A549 (cell line): ENCODE measurements around the gene ARHGEF10L.

Experiments used
- CEBPB ChIP-seq, 2 experiments: fragments of >200 bp in 1 of 2; sonication (Bioruptor Twin) in 1 of 2; formaldehyde crosslinking in 1 of 2; IDR thresholded peaks; 2 replicates each; pipeline ENCODE4 v1.6.1; 2012 to 2016
- CTCF ChIP-seq: fragments of >200 bp; sonication (Bioruptor Twin); formaldehyde crosslinking; IDR thresholded peaks from 3 replicates; pipeline ENCODE4 v1.5.1; 2016
- EP300 ChIP-seq, 2 experiments: fragments of >200 bp; sonication (Bioruptor Twin); formaldehyde crosslinking; IDR thresholded peaks; 2 replicates in 1 of 2; 3 replicates in 1 of 2; pipeline ENCODE4 v1.6.1; 2016 to 2017
- GATA3 ChIP-seq: IDR thresholded peaks from 2 replicates; pipeline ENCODE4 v1.6.1; 2012; ENCODE audit warnings: borderline replicate concordance
- HES2 ChIP-seq: fragments of >200 bp; sonication (Bioruptor Twin); formaldehyde crosslinking; IDR thresholded peaks from 2 replicates; pipeline ENCODE4 v1.6.1; 2016
- MAX ChIP-seq: IDR thresholded peaks from 2 replicates; pipeline ENCODE4 v1.6.1; 2012
- MYC ChIP-seq: IDR thresholded peaks from 2 replicates; pipeline ENCODE4 v1.6.1; 2012; ENCODE audit warnings: mild to moderate bottlenecking, inconsistent platforms, low read length, improper control_type of control experiment, borderline replicate concordance
- NR3C1 ChIP-seq: fragments of >200 bp; sonication (Bioruptor Twin); formaldehyde crosslinking; IDR thresholded peaks from 3 replicates; pipeline ENCODE4 v1.6.1; 2017
- POLR2A ChIP-seq: IDR thresholded peaks from 2 replicates; pipeline ENCODE4 v1.6.1; 2012; ENCODE audit warnings: mild to moderate bottlenecking, low read length
- POLR2AphosphoS2 ChIP-seq: conservative IDR thresholded peaks from 2 replicates; pipeline ENCODE4 v1.6.1; 2012; ENCODE audit warnings: low read length, improper control_type of control experiment, inconsistent platforms
- REST ChIP-seq: fragments of 200-600 bp; sonication (generic); IDR thresholded peaks from 2 replicates; pipeline ENCODE4 v1.6.1; 2016; ENCODE audit warnings: antibody characterized with exemption, mild to moderate bottlenecking, moderate library complexity

GRCh38 chr1:17713993-17714392 is 174.5 kb downstream of the ARHGEF10L start:
- TF ChIP-seq MYC (no peak), HES2 (no peak), CTCF (no peak), MAX (no peak), EP300 (IDR thresholded peaks at IDR 0.05) (no peak), NR3C1 (no peak), POLR2A (no peak), REST (no peak), GATA3 (no peak), CEBPB (IDR thresholded peaks at IDR 0.05) (no peak), POLR2AphosphoS2 (no peak)
